ENCODE measurements around the gene BPIFB2. TPM values are rescaled to one million over a fixed set of nuclear protein-coding genes. Genes with fewer than 3 reads are reported as not detected.

The BPIFB2 gene
- total RNA-seq, 1 experiment from 2014 or later = 0.15 TPM

DNA sequence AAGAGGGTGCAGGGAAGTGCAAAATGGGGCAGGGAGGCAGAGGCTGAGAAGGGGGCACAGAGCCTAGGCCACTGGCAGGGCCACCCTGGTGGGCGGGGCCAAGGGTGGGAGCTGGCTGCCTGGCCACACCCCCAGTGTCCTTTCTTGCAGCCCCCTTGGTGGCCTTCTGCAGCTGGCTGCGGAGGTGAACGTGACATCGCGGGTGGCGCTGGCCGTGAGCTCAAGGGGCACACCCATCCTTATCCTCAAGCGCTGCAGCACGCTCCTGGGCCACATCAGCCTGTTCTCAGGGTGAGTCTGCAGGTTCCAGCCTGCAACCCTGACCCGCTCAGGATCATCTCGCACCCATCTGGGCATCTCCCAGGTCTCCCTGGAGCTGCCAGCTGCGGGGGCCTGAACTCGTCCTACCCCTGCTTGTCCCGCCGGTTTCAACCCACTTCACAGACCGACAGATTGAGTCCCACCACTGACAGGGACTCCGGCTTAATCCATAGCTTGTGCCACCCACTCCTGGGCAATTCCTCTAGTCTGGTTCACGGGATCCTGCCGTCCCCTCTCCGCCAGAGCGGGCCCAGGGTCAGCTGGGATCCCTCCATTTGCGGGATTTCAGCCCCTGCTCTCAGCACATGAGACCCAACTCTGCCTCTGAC is 52.4 kb downstream of the BPIFB2 start:
- H3K36me3 ChIP-seq (ENCODE audit: control insufficient read depth in 1 of 2, insufficient read depth in 2 of 2, low read length in 2 of 2) = no peaks in the 10 kb centered on the region
- no peak overlapping the region for H3K4me3 ChIP-seq (replicated peaks in 1 of 2; ENCODE audit: low read depth in 1 of 2, low read length in 2 of 2)
- RAD21 ChIA-PET (ENCODE audit: low non-redundant PET in 1 of 2, low total read pairs in 2 of 2, uncharacterized antibody in 2 of 2, unreplicated experiment in 2 of 2) = no interaction called here
- no peak overlapping the region for H3K27ac ChIP-seq (ENCODE audit: low read depth, low read length)
- DNase-seq (ENCODE audit: low read depth, low spot score) = no peak
- H3K27me3 ChIP-seq (ENCODE audit: insufficient read depth, low read length) = no peaks in the 10 kb centered on the region
- H2AFZ ChIP-seq (ENCODE audit: low read depth, low read length, poor library complexity, severe bottlenecking) = no peak overlapping the region
- H3K4me1 ChIP-seq (ENCODE audit: control insufficient read depth in 1 of 2, insufficient read depth in 2 of 2, low read length in 2 of 2) = no peaks in the 10 kb centered on the region
- intact Hi-C loops (cut with micrococcal nuclease) = no loop called here
- H4K20me1 ChIP-seq (ENCODE audit: insufficient read depth) = no peaks in the 10 kb centered on the region
- CTCF ChIA-PET = no interaction called here
- H3K4me2 ChIP-seq (ENCODE audit: low read length) = no peak overlapping the region
- POLR2A ChIA-PET = no interaction called here
- BruUV-seq (replicated peaks) = no TSS peak
- no peaks in the 10 kb centered on the region for H3K9me2 ChIP-seq (ENCODE audit: insufficient read depth)
- no peak overlapping the region for H3K9ac ChIP-seq (ENCODE audit: low read length)
- no peak for TF ChIP-seq TCF7L2 (IDR thresholded peaks at IDR 0.05; ENCODE audit: borderline replicate concordance, extremely low read depth, insufficient read depth, insufficient read length)
- H3K9me3 ChIP-seq (ENCODE audit: control insufficient read depth in 1 of 2, insufficient read depth in 1 of 2, low read depth in 1 of 2, low read length in 2 of 2) = no peaks in the 10 kb centered on the region
- ATAC-seq = no peak
- H3K79me2 ChIP-seq (ENCODE audit: insufficient read depth, low read length) = no peaks in the 10 kb centered on the region

GRCh38 chr20:33061658-33062028 is 54.1 kb downstream of the BPIFB2 start:
- H3K4me2 ChIP-seq (ENCODE audit: low read length) = no peak overlapping the region
- no peak for ATAC-seq
- H3K4me1 ChIP-seq (ENCODE audit: control insufficient read depth in 1 of 2, insufficient read depth in 2 of 2, low read length in 2 of 2) = no peaks in the 10 kb centered on the region
- H3K9me3 ChIP-seq (ENCODE audit: control insufficient read depth in 1 of 2, insufficient read depth in 1 of 2, low read depth in 1 of 2, low read length in 2 of 2) = no peaks in the 10 kb centered on the region
- ChIA-PET CTCF (no interaction called here), POLR2A (no interaction called here), RAD21 (ENCODE audit: low non-redundant PET in 1 of 2, low total read pairs in 2 of 2, uncharacterized antibody in 2 of 2, unreplicated experiment in 2 of 2) (no interaction called here)
- no peaks in the 10 kb centered on the region for H3K27me3 ChIP-seq (ENCODE audit: insufficient read depth, low read length)
- no peaks in the 10 kb centered on the region for H3K9me2 ChIP-seq (ENCODE audit: insufficient read depth)
- H3K27ac ChIP-seq (ENCODE audit: low read depth, low read length) = no peak overlapping the region
- no peaks in the 10 kb centered on the region for H3K79me2 ChIP-seq (ENCODE audit: insufficient read depth, low read length)
- no TSS peak for BruUV-seq (replicated peaks)
- H4K20me1 ChIP-seq (ENCODE audit: insufficient read depth) = no peaks in the 10 kb centered on the region
- no peak for TF ChIP-seq CEBPB (IDR thresholded peaks at IDR 0.05; ENCODE audit: low read depth)
- no peak for TF ChIP-seq REST (IDR thresholded peaks at IDR 0.05; ENCODE audit: low read depth)
- no peak overlapping the region for H3K4me3 ChIP-seq (replicated peaks in 1 of 2; ENCODE audit: low read depth in 1 of 2, low read length in 2 of 2)
- intact Hi-C loops (cut with micrococcal nuclease) = no loop called here
- no peaks in the 10 kb centered on the region for H3K36me3 ChIP-seq (ENCODE audit: control insufficient read depth in 1 of 2, insufficient read depth in 2 of 2, low read length in 2 of 2)
- H3K9ac ChIP-seq (ENCODE audit: low read length) = no peak overlapping the region
- DNase-seq (ENCODE audit: low read depth, low spot score) = no peak
- H2AFZ ChIP-seq (ENCODE audit: low read depth, low read length, poor library complexity, severe bottlenecking) = no peak overlapping the region

Data from HCT116 (cell line).